B cell (primary cell): ENCODE results near the gene GSTA3. TPM values are rescaled to one million over a fixed set of nuclear protein-coding genes. Genes with fewer than 3 reads are reported as not detected.

ENCODE experiments used
- ATAC-seq: fragments of 200-7000 bp; cut with Tn5 transposase; one replicate; pipeline ENCODE4 v1.10.0; 2021; ENCODE audit warnings: low read depth, mild to moderate bottlenecking, moderate number of reproducible peaks, moderate library complexity
- CTCF ChIA-PET: fragments of 350-600 bp; sonication (Branson Sonifier 250); formaldehyde crosslinking; loops from one replicate; lab custom pipeline; 2021; ENCODE audit warnings: antibody characterized with exemption, inconsistent platforms; lab: Charles Lee
- POLR2A ChIA-PET: fragments of 350-600 bp; sonication (Branson Sonifier 250); formaldehyde crosslinking; loops from one replicate; lab custom pipeline; 2021; ENCODE audit warnings: antibody characterized with exemption; lab: Charles Lee
- DNase-seq: peaks from one replicate; pipeline ENCODE4 v3.0.0; 2013
- H2AFZ ChIP-seq: 2 replicates; pipeline ENCODE4 v1.6.1; 2012; ENCODE audit warnings: mild to moderate bottlenecking, low read depth, low read length; ENCODE audit not compliant: insufficient read depth, poor library complexity, severe bottlenecking
- H3K27ac ChIP-seq, 2 donors: 1 replicate in 1 of 2; 2 replicates in 1 of 2; pipeline ENCODE4 v1.5.1; 2012 to 2013; ENCODE audit warnings: low read length in 2 of 2, mild to moderate bottlenecking in 2 of 2, moderate library complexity in 1 of 2
- H3K27me3 ChIP-seq, 4 experiments: fragments of 200-600 bp in 1 of 4; sonication (generic) in 1 of 4; replicated peaks in 1 of 4; 1 replicate in 2 of 4; 2 replicates in 2 of 4; pipeline versions ENCODE4 v1.6.1 to v1.7.0; 2013 to 2016; ENCODE audit warnings: low read length in 3 of 4, mild to moderate bottlenecking in 2 of 4, mixed read lengths in 1 of 4, moderate library complexity in 1 of 4; ENCODE audit not compliant: insufficient read depth in 4 of 4, control insufficient read depth in 3 of 4; ENCODE audit errors: control extremely low read depth in 1 of 4
- H3K36me3 ChIP-seq, 2 experiments: replicated peaks in 1 of 2; 1 replicate in 1 of 2; 2 replicates in 1 of 2; pipeline versions ENCODE4 v1.6.1 to v1.7.1; 2013; ENCODE audit warnings: low read length in 1 of 2; ENCODE audit not compliant: insufficient read depth in 2 of 2, control insufficient read depth in 1 of 2; ENCODE audit errors: control extremely low read depth in 1 of 2, extremely low read depth in 1 of 2
- H3K4me1 ChIP-seq, 2 donors: fragments of 200-600 bp in 1 of 2; sonication (generic) in 1 of 2; 1 replicate in 1 of 2; 2 replicates in 1 of 2; pipeline versions ENCODE4 v1.5.1 to v1.6.1; 2013 to 2017; ENCODE audit warnings: low read length in 2 of 2; ENCODE audit not compliant: control insufficient read depth in 2 of 2, insufficient read depth in 2 of 2
- H3K4me2 ChIP-seq: replicated peaks from 2 replicates; pipeline ENCODE3; 2012; ENCODE audit warnings: mild to moderate bottlenecking, low read depth, low read length; ENCODE audit not compliant: poor library complexity, severe bottlenecking
- H3K4me3 ChIP-seq, 5 experiments: fragments of 200-600 bp in 1 of 5; sonication (generic) in 1 of 5; 1 replicate in 3 of 5; 2 replicates in 2 of 5; pipeline versions ENCODE4 v1.5.1 to v1.7.0; 2011 to 2016; ENCODE audit warnings: low read length in 4 of 5, mild to moderate bottlenecking in 4 of 5, low read depth in 2 of 5, control low read depth in 1 of 5, moderate library complexity in 1 of 5; ENCODE audit not compliant: insufficient read depth in 1 of 5; ENCODE audit errors: control extremely low read depth in 1 of 5, extremely low read depth in 1 of 5
- H3K79me2 ChIP-seq: fragments of 200-600 bp; sonication (generic); one replicate; pipeline ENCODE4 v1.6.0; 2016; ENCODE audit warnings: low read length; ENCODE audit not compliant: control insufficient read depth, insufficient read depth
- H3K9ac ChIP-seq: fragments of 200-600 bp; sonication (generic); 2 replicates; pipeline ENCODE4 v1.6.1; 2017; ENCODE audit warnings: mild to moderate bottlenecking, low read length, moderate library complexity
- H3K9me3 ChIP-seq, 3 donors: one replicate each; pipeline versions ENCODE4 v1.6.1 to v1.7.1; 2013; ENCODE audit warnings: low read length in 2 of 3; ENCODE audit not compliant: control insufficient read depth in 2 of 3, insufficient read depth in 1 of 3; ENCODE audit errors: control extremely low read depth in 1 of 3
- H4K20me1 ChIP-seq: 2 replicates; pipeline ENCODE4 v1.6.0; 2012; ENCODE audit warnings: mild to moderate bottlenecking, low read length; ENCODE audit not compliant: insufficient read depth, control insufficient read depth, poor library complexity, severe bottlenecking
- H3K27ac Mint-ChIP-seq: one replicate; pipeline ENCODE4 v1.8.0; 2021; ENCODE audit warnings: mixed read lengths
- H3K27me3 Mint-ChIP-seq: one replicate; pipeline ENCODE4 v1.8.0; 2021; ENCODE audit warnings: mixed read lengths
- H3K4me1 Mint-ChIP-seq: one replicate; pipeline ENCODE4 v1.8.0; 2021; ENCODE audit warnings: mixed read lengths
- H3K4me3 Mint-ChIP-seq: one replicate; pipeline ENCODE4 v1.8.0; 2021; ENCODE audit warnings: mixed read lengths
- H3K9me3 Mint-ChIP-seq: one replicate; pipeline ENCODE4 v1.8.0; 2022; ENCODE audit warnings: mixed read lengths; ENCODE audit not compliant: insufficient read depth
- EZH2 ChIP-seq: IDR thresholded peaks from 2 replicates; pipeline ENCODE4 v1.6.1; 2012; ENCODE audit warnings: borderline replicate concordance, low read depth, mild to moderate bottlenecking, moderate library complexity, low read length; ENCODE audit not compliant: insufficient read depth, poor library complexity, severe bottlenecking
- WGBS: methylation state at CpG from one replicate; pipeline ENCODE4 v1.1.5; 2013; ENCODE audit warnings: missing lambda C conversion rate; ENCODE audit not compliant: insufficient coverage; 5-methylcytosine and 5-hydroxymethylcytosine counted together
- intact Hi-C: fragments of 100-400 bp; cut with micrococcal nuclease; formaldehyde crosslinking; loops from one replicate; pipeline ENCODE4 v1.10.0; 2022
- polyA plus RNA-seq: library from polyadenylated mRNA; depleted of rRNA; stranded (reverse); fragments of >200 nt; gene quantifications from 2 replicates; pipeline ENCODE4 v1.2.3, GENCODE V29; 2012
- total RNA-seq, 2 donors: library from RNA; stranded (reverse); fragments of 120-200 nt in 1 of 2; gene quantifications; 1 replicate in 1 of 2; 2 replicates in 1 of 2; pipeline versions ENCODE4 v1.2.3 to v1.2.4, GENCODE V29; 2013 to 2022
- TF ChIP-seq, protein P1 (sequence below): fragments of 200-600 bp; IDR thresholded peaks from one replicate; pipeline ENCODE4 v1.8.0; 2022; ENCODE audit warnings: antibody characterized with exemption, mild to moderate bottlenecking

GSTA3 gene
- total and polyA plus RNA-seq, 2 donors (not counting 1 experiment from before 2014, with no cell fraction given): not detected

DNA sequence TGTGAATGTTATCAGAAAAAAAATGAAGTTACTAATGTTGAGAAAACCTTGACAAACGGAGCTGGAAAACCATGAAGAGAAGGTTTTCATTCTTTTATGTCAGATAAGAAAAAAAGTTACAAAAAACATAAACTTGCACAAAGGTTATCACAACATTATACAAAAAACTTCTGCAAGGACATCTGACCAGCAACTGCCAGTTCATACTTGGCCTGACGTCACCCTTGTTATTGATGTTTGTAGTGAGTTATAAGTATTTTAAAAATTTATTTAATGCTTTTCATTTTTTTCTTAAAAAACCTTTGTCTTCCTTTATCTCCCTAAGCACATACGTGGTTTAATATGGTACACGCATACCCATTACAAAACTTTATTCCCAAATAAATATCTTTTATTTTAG is 16.3 kb downstream of the GSTA3 start:
- CTCF ChIA-PET: no interaction called here
- Histone ChIP-seq H4K20me1 (no peaks in the 10 kb centered on the region), H3K27me3 (peaks cover 0 to 2% (median 0%) of the 10 kb centered on the region in 4 experiments), H3K4me2 (no peak overlapping the region), H3K9ac (no peak overlapping the region), H2AFZ (no peak overlapping the region), H3K36me3 (no peaks in the 10 kb centered on the region), H3K4me3 (no peak overlapping the region), H3K79me2 (no peaks in the 10 kb centered on the region), H3K27ac (no peak overlapping the region), H3K9me3 (peaks cover 0 to 3% (median 0%) of the 10 kb centered on the region in 3 donors), H3K4me1 (no peaks in the 10 kb centered on the region)
- Mint-ChIP-seq H3K27me3 (peaks cover 12% of the 10 kb centered on the region), H3K9me3 (no peaks in the 10 kb centered on the region), H3K4me1 (no peaks in the 10 kb centered on the region), H3K4me3 (no peak overlapping the region), H3K27ac (no peak overlapping the region)
- POLR2A ChIA-PET: no interaction called here
- no CpG with 5 or more reads among the region's 4 CpGs for WGBS
- TF ChIP-seq, protein P1, sequence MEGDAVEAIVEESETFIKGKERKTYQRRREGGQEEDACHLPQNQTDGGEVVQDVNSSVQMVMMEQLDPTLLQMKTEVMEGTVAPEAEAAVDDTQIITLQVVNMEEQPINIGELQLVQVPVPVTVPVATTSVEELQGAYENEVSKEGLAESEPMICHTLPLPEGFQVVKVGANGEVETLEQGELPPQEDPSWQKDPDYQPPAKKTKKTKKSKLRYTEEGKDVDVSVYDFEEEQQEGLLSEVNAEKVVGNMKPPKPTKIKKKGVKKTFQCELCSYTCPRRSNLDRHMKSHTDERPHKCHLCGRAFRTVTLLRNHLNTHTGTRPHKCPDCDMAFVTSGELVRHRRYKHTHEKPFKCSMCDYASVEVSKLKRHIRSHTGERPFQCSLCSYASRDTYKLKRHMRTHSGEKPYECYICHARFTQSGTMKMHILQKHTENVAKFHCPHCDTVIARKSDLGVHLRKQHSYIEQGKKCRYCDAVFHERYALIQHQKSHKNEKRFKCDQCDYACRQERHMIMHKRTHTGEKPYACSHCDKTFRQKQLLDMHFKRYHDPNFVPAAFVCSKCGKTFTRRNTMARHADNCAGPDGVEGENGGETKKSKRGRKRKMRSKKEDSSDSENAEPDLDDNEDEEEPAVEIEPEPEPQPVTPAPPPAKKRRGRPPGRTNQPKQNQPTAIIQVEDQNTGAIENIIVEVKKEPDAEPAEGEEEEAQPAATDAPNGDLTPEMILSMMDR: no peak
- TF ChIP-seq EZH2: no peak
- intact Hi-C loops: no loop called here
- DNase-seq (no peak), ATAC-seq (no peak)

DNA sequence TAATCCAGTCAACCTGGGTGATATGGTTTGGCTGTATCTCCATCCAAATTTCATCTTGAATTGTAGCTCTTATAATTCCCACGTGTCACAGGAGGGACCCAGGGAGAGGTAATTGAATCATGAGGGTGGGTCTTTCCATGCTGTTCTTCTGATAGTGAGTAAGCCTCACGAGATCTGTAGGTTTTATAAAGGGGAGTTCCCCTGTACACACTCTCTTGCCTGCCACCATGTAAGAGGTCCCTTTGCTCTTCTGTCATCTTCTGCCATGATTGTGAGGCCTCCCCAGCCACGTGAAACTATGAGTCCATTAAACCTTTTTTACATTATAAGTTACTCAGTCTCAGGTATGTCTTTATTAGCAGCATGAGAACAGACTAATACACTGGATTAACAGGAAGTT is 19.5 kb downstream of the GSTA3 start:
- Histone ChIP-seq H3K4me1 (no peaks in the 10 kb centered on the region), H3K4me3 (no peak overlapping the region), H2AFZ (no peak overlapping the region), H3K36me3 (no peaks in the 10 kb centered on the region), H4K20me1 (no peaks in the 10 kb centered on the region), H3K9ac (no peak overlapping the region), H3K27ac (no peak overlapping the region), H3K27me3 (peaks cover 0 to 2% (median 1%) of the 10 kb centered on the region in 4 experiments), H3K79me2 (no peaks in the 10 kb centered on the region), H3K9me3 (no peaks in the 10 kb centered on the region), H3K4me2 (no peak overlapping the region)
- no peak for TF ChIP-seq EZH2
- TF ChIP-seq, protein P1: no peak
- ChIA-PET CTCF (interaction anchor here (0.6 kb wide), 1 partner anchor 105 kb away, joined by 3 read pairs; the partner anchor contains the start of gene GSTA4), POLR2A (no interaction called here)
- DNase-seq (no peak), ATAC-seq (no peak)
- H3K4me1 Mint-ChIP-seq: no peaks in the 10 kb centered on the region
- 60% methylated on average over 1 of the region's 3 CpGs for WGBS
- H3K27ac Mint-ChIP-seq: no peak overlapping the region
- peaks cover 15% of the 10 kb centered on the region for H3K27me3 Mint-ChIP-seq
- intact Hi-C loops: no loop called here
- H3K9me3 Mint-ChIP-seq: no peaks in the 10 kb centered on the region
- H3K4me3 Mint-ChIP-seq: no peak overlapping the region
